NB4 (cell line): ENCODE measurements around the gene NTNG1.

Experiments
- DNase-seq: peaks from one replicate; pipeline ENCODE4 v3.0.0; 2010; ENCODE audit warnings: low read depth
- H3K4me3 ChIP-seq: one replicate; pipeline ENCODE4 v1.5.1; 2011; ENCODE audit warnings: mild to moderate bottlenecking, low read depth, low read length, moderate library complexity
- MYC ChIP-seq: IDR thresholded peaks from 2 replicates; pipeline ENCODE4 v1.6.1; 2011; ENCODE audit warnings: low read depth, low read length
- POLR2A ChIP-seq: IDR thresholded peaks from 2 replicates; pipeline ENCODE4 v1.6.1; 2011; ENCODE audit warnings: mild to moderate bottlenecking; ENCODE audit not compliant: insufficient read length; ENCODE audit errors: extremely low read depth
- TF ChIP-seq, protein P1 (sequence below): IDR thresholded peaks from 2 replicates; pipeline ENCODE4 v1.6.1; 2011; ENCODE audit warnings: low read depth, low read length
- TF ChIP-seq, protein P2 (sequence below): IDR thresholded peaks from one replicate; pipeline ENCODE4 v1.5.1; 2012; ENCODE audit warnings: low read depth, low read length

Gene NTNG1

DNA sequence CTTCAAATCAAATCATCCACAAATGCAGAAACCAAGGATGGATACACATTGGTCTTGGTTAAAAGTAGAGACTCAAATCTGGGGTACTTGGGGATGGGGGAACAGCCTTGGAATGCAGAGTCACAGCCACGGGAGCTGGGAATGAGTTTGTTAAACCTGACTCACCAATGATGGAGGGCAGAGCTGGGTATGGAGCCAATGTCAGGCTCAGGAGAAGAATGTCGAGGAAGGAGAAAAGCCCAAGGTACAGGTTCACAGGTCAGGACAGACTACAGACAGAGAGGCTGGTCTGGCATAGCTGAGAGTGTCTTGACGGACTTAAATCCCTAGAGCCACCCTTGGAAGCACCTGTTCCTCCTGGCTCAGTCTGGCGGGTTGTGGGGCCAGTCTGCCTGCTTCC, 237.6 kb downstream of the NTNG1 start:
- no peak for DNase-seq
- no peak for TF ChIP-seq POLR2A
- TF ChIP-seq, protein P1, sequence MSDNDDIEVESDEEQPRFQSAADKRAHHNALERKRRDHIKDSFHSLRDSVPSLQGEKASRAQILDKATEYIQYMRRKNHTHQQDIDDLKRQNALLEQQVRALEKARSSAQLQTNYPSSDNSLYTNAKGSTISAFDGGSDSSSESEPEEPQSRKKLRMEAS = no peak
- no peak overlapping the region for H3K4me3 ChIP-seq

DNA sequence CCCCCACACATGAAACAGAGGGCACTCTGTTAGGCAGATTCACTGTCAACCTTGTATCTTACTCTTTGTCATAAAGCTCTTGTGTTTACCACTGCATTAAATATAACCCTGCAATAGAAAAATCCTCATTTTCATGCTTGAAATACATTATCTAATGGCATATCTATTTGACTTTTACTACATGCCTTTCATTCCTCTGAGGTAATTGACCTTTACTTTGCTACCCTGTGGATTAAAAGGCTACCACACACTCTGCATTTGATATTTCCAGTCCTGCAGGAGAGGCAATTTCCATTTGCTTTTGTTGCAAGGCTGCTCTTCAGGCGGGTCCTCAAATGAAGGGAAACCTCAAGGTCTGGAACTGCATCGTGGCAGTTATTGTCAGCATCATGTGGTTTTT, 238.0 kb downstream of the NTNG1 start:
- TF ChIP-seq, protein P1 = no peak
- TF ChIP-seq MYC (no peak), POLR2A (no peak)
- TF ChIP-seq, protein P2, sequence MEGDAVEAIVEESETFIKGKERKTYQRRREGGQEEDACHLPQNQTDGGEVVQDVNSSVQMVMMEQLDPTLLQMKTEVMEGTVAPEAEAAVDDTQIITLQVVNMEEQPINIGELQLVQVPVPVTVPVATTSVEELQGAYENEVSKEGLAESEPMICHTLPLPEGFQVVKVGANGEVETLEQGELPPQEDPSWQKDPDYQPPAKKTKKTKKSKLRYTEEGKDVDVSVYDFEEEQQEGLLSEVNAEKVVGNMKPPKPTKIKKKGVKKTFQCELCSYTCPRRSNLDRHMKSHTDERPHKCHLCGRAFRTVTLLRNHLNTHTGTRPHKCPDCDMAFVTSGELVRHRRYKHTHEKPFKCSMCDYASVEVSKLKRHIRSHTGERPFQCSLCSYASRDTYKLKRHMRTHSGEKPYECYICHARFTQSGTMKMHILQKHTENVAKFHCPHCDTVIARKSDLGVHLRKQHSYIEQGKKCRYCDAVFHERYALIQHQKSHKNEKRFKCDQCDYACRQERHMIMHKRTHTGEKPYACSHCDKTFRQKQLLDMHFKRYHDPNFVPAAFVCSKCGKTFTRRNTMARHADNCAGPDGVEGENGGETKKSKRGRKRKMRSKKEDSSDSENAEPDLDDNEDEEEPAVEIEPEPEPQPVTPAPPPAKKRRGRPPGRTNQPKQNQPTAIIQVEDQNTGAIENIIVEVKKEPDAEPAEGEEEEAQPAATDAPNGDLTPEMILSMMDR = no peak
- no peak overlapping the region for H3K4me3 ChIP-seq
- DNase-seq = no peak

DNA sequence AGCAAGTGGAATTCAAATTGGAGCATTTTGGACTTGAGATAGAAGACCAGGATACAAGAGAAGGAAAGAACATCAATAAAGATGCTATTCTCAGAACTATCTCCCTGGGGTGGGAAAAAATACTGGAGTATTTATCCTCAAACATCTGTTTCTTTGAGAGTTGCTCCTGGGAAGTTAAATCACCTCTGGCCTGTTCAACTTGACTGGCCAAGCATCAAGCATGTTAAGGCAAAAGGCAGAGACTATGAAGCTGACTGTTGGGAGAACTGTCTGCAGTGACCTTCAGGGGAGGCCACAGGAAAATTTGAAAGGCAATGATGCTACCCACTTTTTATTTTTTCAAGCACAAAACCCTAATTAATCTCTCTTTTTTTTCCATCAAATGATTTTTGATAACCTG, 239.0 kb downstream of the NTNG1 start:
- no peak for TF ChIP-seq POLR2A
- TF ChIP-seq, protein P2 = no peak
- TF ChIP-seq MYC = no peak
- TF ChIP-seq, protein P1 = no peak
- DNase-seq = no peak
- no peak overlapping the region for H3K4me3 ChIP-seq

DNA sequence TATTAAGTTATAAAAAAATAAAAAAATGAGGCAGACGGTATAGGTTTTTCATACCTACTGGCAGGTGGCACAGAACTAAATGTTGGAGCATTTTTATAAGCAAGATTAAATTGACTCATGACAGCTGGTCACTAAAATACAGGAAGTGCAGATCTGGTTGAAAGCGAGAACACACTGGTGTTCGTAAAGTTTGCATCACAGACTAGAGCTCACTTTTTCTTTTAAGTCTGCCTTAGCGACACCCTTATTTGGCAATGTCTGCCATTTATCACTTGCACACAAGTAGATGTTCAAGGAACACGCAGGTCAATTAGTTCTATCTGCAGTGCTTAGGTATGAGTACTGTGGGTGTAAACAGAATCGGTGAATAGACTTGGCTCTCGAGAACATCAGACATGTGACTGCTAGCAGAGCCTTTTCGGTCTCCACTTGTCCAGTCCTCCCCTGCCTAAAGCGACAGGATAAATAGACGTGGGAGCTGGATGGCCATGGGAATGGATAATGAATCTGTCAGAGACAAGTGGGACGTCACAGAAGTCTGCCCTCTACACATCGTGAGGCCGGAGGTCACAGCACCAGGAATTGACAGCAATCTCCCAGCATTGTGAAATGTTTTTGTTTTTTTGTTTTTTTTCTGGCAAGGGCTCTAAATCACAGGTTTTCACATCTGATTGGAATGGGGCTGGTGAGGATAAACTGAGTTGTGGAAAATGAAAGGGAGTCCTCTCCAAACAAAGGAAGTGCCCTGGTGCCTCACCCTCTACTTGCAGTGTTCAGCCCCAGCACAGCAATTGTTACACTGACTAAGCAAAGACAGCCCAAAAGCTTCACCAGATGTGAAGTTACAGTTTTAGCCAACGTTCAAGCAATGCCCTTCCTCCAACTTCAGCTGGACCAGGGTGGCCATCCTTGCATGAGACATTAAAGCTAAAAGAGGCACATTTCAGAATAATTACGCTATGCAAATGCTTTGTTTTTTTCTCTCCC, 248.9 kb downstream of the NTNG1 start:
- no peak for DNase-seq
- H3K4me3 ChIP-seq = no peak overlapping the region
- TF ChIP-seq, protein P1 = no peak
- TF ChIP-seq MYC = no peak
- no peak for TF ChIP-seq POLR2A
- TF ChIP-seq, protein P2 = no peak

DNA sequence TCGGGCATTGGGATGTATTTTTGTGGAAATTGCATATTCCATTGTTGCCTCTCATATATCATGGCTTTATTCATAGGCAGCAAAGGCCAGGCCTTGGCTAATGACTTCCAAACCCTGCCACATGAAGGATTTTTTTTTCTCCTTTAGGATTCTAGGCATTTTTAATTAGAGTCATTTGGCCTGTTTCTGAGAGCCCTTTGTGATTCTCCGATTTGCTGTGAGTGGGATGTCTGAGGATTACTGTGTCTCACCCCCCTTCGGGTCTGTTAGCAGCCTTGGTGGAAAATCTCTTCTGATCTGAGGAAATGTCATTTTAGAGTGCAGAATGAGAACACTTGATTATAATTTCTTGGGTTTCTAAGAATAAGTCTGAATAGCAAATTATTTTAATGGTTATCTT, 253.5 kb downstream of the NTNG1 start:
- no peak for DNase-seq
- no peak overlapping the region for H3K4me3 ChIP-seq
- no peak for TF ChIP-seq POLR2A

DNA sequence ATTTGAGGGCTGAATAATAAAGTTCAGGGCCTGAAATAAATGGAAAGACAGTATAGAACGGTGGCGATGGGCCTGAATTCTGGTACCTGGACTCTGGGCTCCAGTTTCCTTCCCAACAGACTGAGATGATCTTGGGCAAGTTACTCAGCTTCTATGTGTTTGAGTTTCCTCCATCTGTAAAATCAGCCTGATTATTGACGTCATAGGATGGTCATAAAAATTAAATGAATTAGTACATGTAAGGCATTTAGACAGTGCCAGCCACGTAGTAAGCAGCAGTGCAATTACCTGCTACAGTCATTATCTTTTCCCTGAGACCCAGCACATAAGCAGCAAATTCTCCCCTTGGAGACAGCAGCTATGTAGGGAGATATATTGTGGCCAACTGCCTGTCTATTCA, 260.9 kb downstream of the NTNG1 start:
- no peak for DNase-seq
- TF ChIP-seq POLR2A = no peak
- TF ChIP-seq, protein P2 = no peak
- TF ChIP-seq MYC = no peak
- TF ChIP-seq, protein P1 = no peak
- no peak overlapping the region for H3K4me3 ChIP-seq

DNA sequence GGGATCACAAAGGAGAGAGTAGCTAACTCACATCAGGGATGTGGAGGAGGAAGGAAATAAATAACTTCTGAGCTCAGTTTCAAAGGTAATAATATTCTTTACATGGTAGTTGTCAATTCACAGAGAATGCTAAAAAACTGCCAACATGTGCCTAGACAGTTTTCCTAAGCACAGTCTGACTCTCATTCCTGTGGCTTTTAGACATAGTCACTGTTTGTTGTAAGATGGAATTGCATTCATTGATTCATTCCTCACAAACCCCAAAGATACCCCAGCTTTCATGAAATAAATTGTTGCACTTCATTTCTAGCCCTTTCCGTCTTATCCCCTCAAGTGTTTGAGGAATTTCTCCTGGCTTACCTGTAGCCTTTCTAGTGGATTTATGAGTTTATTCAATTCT, 263.9 kb downstream of the NTNG1 start:
- DNase-seq = no peak
- H3K4me3 ChIP-seq = no peak overlapping the region
- TF ChIP-seq, protein P1 = no peak
- no peak for TF ChIP-seq POLR2A
- TF ChIP-seq, protein P2 = no peak
- TF ChIP-seq MYC = no peak
